ENCODE data around the gene ZNF749. TPM values are rescaled to one million over a fixed set of nuclear protein-coding genes. Genes with fewer than 3 reads are reported as not detected.
A peak's percentile ranks its signal among the peaks of the same experiment; 100 is the strongest.
"Not testable (repeated sequence)": the region's sequence is repeated elsewhere in the genome, so short reads cannot be mapped to it uniquely, and the experiment has no call there.

Gene ZNF749
- total RNA-seq, 1 donor from 2014 or later, result 7.8 TPM

- H3K27me3 Mint-ChIP-seq (ENCODE audit: low read depth), result no peaks in the 10 kb centered on the region
- H3K9me3 Mint-ChIP-seq (ENCODE audit: low read depth), result peaks cover 92% of the 10 kb centered on the region
- H3K4me1 Mint-ChIP-seq (ENCODE audit: low read depth), result peaks cover 18% of the 10 kb centered on the region
- H3K27ac Mint-ChIP-seq (ENCODE audit: unreplicated experiment), result no peak overlapping the region
- peaks cover 81% of the 10 kb centered on the region for H3K36me3 Mint-ChIP-seq (ENCODE audit: low read depth)
- no peak for DNase-seq (ENCODE audit: low spot score)
- TF ChIP-seq CTCF (IDR thresholded peaks at IDR 0.05), result no peak
- H3K4me3 Mint-ChIP-seq (ENCODE audit: unreplicated experiment), result no peak overlapping the region
These were observed 38.5 kb downstream of the ZNF749 start for GRCh38 chr19:57473646-57474045.

GRCh38 chr19:57477191-57478008 is 42.3 kb downstream of the ZNF749 start, which contains the start of gene ZNF772:
Gene ZNF772, minus strand, starts transcription at chr19:57477566. Its CDS starts 257 bp downstream, at chr19:57477309.
- H3K9me3 Mint-ChIP-seq (ENCODE audit: low read depth), result peaks cover 55% of the 10 kb centered on the region
- peak within 1 kb of the TSS; percentile 86 for H3K4me3 Mint-ChIP-seq (ENCODE audit: unreplicated experiment)
- DNase-seq (ENCODE audit: low spot score), result peak; percentile 92
- H3K4me1 Mint-ChIP-seq (ENCODE audit: low read depth), result peaks cover 18% of the 10 kb centered on the region
- H3K27ac Mint-ChIP-seq (ENCODE audit: unreplicated experiment), result peak within 1 kb of the TSS; percentile 93
- H3K27me3 Mint-ChIP-seq (ENCODE audit: low read depth), result no peaks in the 10 kb centered on the region
- TF ChIP-seq CTCF (IDR thresholded peaks at IDR 0.05), result peak; percentile 63
- peaks cover 49% of the 10 kb centered on the region for H3K36me3 Mint-ChIP-seq (ENCODE audit: low read depth)

GRCh38 chr19:57487477-57488298 is 52.6 kb downstream of the ZNF749 start, which contains the start of gene ZNF419:
Gene ZNF419, plus strand, starts transcription at chr19:57487750. Its CDS starts 201 bp downstream, at chr19:57487951.
- peaks cover 37% of the 10 kb centered on the region for H3K9me3 Mint-ChIP-seq (ENCODE audit: low read depth)
- DNase-seq (ENCODE audit: low spot score), result peak; percentile 96
- TF ChIP-seq CTCF (IDR thresholded peaks at IDR 0.05), result peak; percentile 39

GRCh38 chr19:57488299-57488644 is 53.1 kb downstream of the ZNF749 start:
- Mint-ChIP-seq H3K9me3 (ENCODE audit: low read depth) (peaks cover 43% of the 10 kb centered on the region), H3K36me3 (ENCODE audit: low read depth) (peaks cover 42% of the 10 kb centered on the region)

More at GRCh38 chr19:57487477-57488298, 52.6 kb downstream of the ZNF749 start, which contains the start of gene ZNF419:
- Mint-ChIP-seq H3K36me3 (ENCODE audit: low read depth) (peaks cover 37% of the 10 kb centered on the region), H3K4me1 (ENCODE audit: low read depth) (peaks cover 13% of the 10 kb centered on the region), H3K27ac (ENCODE audit: unreplicated experiment) (peak within 1 kb of the TSS; percentile 86), H3K4me3 (ENCODE audit: unreplicated experiment) (peak within 1 kb of the TSS; percentile 77)
- H3K27me3 Mint-ChIP-seq (ENCODE audit: low read depth), result not testable (repeated sequence)

More at GRCh38 chr19:57488299-57488644, 53.1 kb downstream of the ZNF749 start:
- Mint-ChIP-seq H3K27ac (ENCODE audit: unreplicated experiment) (peak overlapping the region; percentile 86), H3K4me1 (ENCODE audit: low read depth) (peaks cover 13% of the 10 kb centered on the region), H3K4me3 (ENCODE audit: unreplicated experiment) (peak overlapping the region; percentile 77)
- DNase-seq (ENCODE audit: low spot score); H3K27me3 Mint-ChIP-seq (ENCODE audit: low read depth): not testable (repeated sequence)

Other genes starting within 250 kb of the ZNF749 start
- 29.8 to 35.4 TPM (median 35.0 TPM) in 3 replicates for gene ZNF264, start 243.8 kb upstream of the ZNF749 start, total RNA-seq
- gene AURKC, start 204.3 kb upstream of the ZNF749 start, total RNA-seq, result 0.72 to 0.82 TPM (median 0.75 TPM) in 3 replicates
- 24.3 to 25.5 TPM (median 25.1 TPM) in 3 replicates for gene ZNF805, start 194.7 kb upstream of the ZNF749 start, total RNA-seq
- gene ZNF460, start 154.8 kb upstream of the ZNF749 start, total RNA-seq, result 77.3 to 81.4 TPM (median 79.1 TPM) in 3 replicates
- gene ZNF543, start 114.9 kb upstream of the ZNF749 start, total RNA-seq, result 5.1 to 6.7 TPM (median 5.3 TPM) in 3 replicates
- 7.5 to 9.6 TPM (median 8.0 TPM) in 3 replicates for gene ZNF304, start 84.1 kb upstream of the ZNF749 start, total RNA-seq
- 9.9 to 12.1 TPM (median 10.7 TPM) in 3 replicates for gene TRAPPC2B, start 71.8 kb upstream of the ZNF749 start, total RNA-seq
- gene ZNF547, start 71.8 kb upstream of the ZNF749 start, total RNA-seq, result 2.4 to 7.1 TPM (median 2.9 TPM) in 3 replicates
- 15.1 to 22.2 TPM (median 15.6 TPM) in 3 replicates for gene ZNF548, start 45.5 kb upstream of the ZNF749 start, total RNA-seq
- 6.1 to 12.3 TPM (median 6.9 TPM) in 3 replicates for gene ZNF17, start 24.2 kb upstream of the ZNF749 start, total RNA-seq
- gene VN1R1, start 21.8 kb downstream of the ZNF749 start, total RNA-seq, result 0.26 to 0.97 TPM (median 0.75 TPM) in 3 replicates
- gene ZNF772, start 42.2 kb downstream of the ZNF749 start, total RNA-seq, result 6.0 to 12.8 TPM (median 7.0 TPM) in 3 replicates
- 11.6 to 15.5 TPM (median 13.2 TPM) in 3 replicates for gene ZNF419, start 52.4 kb downstream of the ZNF749 start, total RNA-seq
- gene ZNF773, start 64.6 kb downstream of the ZNF749 start, total RNA-seq, result 8.7 to 10.1 TPM (median 9.0 TPM) in 3 replicates
- 6.8 to 7.4 TPM (median 7.1 TPM) in 3 replicates for gene ZNF549, start 92.0 kb downstream of the ZNF749 start, total RNA-seq
- 6.9 to 11.3 TPM (median 8.6 TPM) in 3 replicates for gene ZNF550, start 124.5 kb downstream of the ZNF749 start, total RNA-seq
- 5.4 to 7.7 TPM (median 6.0 TPM) in 3 replicates for gene ZNF416, start 143.6 kb downstream of the ZNF749 start, total RNA-seq
- 4.8 to 7.2 TPM (median 5.5 TPM) in 3 replicates for gene ZIK1, start 148.8 kb downstream of the ZNF749 start, total RNA-seq
- gene ZNF530, start 164.6 kb downstream of the ZNF749 start, total RNA-seq, result 1.4 to 3.4 TPM (median 2.2 TPM) in 3 replicates
- gene ZNF134, start 178.9 kb downstream of the ZNF749 start, total RNA-seq, result 16.9 to 19.8 TPM (median 19.3 TPM) in 3 replicates
- gene ZNF211, start 197.8 kb downstream of the ZNF749 start, total RNA-seq, result 11.0 to 13.1 TPM (median 12.6 TPM) in 3 replicates
- gene ZSCAN4, start 233.6 kb downstream of the ZNF749 start, total RNA-seq, result not detected in 3 replicates
- 4.0 to 5.8 TPM (median 5.5 TPM) in 3 replicates for gene ZNF551, start 246.7 kb downstream of the ZNF749 start, total RNA-seq

Data from chondrocyte (in vitro differentiated cells).